CD14-positive monocyte (primary cell): ENCODE results near the gene MAST4. TPM values are rescaled to one million over a fixed set of nuclear protein-coding genes. Genes with fewer than 3 reads are reported as not detected.

Source experiments
- DNase-seq, 3 donors: peaks; one replicate each; pipeline ENCODE4 v3.0.0-alpha.2; 2011 to 2022
- H2AFZ ChIP-seq: 2 replicates; pipeline ENCODE4 v1.6.0; 2012; ENCODE audit warnings: mild to moderate bottlenecking, low read depth, low read length, inconsistent platforms; ENCODE audit not compliant: insufficient read depth, poor library complexity, severe bottlenecking
- H3K27ac ChIP-seq, 2 donors: 1 replicate in 1 of 2; 2 replicates in 1 of 2; pipeline ENCODE4 v1.5.1; 2012 to 2013; ENCODE audit warnings: low read length in 2 of 2, control low read depth in 1 of 2, inconsistent platforms in 1 of 2, low read depth in 1 of 2, mild to moderate bottlenecking in 1 of 2
- H3K27me3 ChIP-seq, 2 donors: one replicate each; pipeline versions ENCODE4 v1.6.0 to v1.6.1; 2011 to 2013; ENCODE audit warnings: low read length in 2 of 2; ENCODE audit not compliant: control insufficient read depth in 2 of 2, insufficient read depth in 2 of 2
- H3K36me3 ChIP-seq, 2 donors: replicated peaks in 1 of 2; 1 replicate in 1 of 2; 2 replicates in 1 of 2; pipeline versions ENCODE4 v1.5.1 to v1.6.1; 2012 to 2013; ENCODE audit warnings: low read length in 2 of 2, control low read depth in 1 of 2, inconsistent platforms in 1 of 2, mild to moderate bottlenecking in 1 of 2; ENCODE audit not compliant: insufficient read depth in 2 of 2, control insufficient read depth in 1 of 2
- H3K4me1 ChIP-seq, 2 donors: 1 replicate in 1 of 2; 2 replicates in 1 of 2; pipeline versions ENCODE4 v1.5.1 to v1.6.1; 2012 to 2013; ENCODE audit warnings: low read length in 2 of 2, control low read depth in 1 of 2, inconsistent platforms in 1 of 2, mild to moderate bottlenecking in 1 of 2, moderate library complexity in 1 of 2; ENCODE audit not compliant: insufficient read depth in 2 of 2, control insufficient read depth in 1 of 2
- H3K4me2 ChIP-seq: replicated peaks from 2 replicates; pipeline ENCODE3; 2012; ENCODE audit warnings: low read length, moderate library complexity, mild to moderate bottlenecking; ENCODE audit not compliant: poor library complexity, severe bottlenecking; ENCODE audit errors: extremely low read depth
- H3K4me3 ChIP-seq, 3 experiments: fragments of 200-600 bp in 1 of 3; sonication (generic) in 1 of 3; replicated peaks in 1 of 3; 1 replicate in 2 of 3; 2 replicates in 1 of 3; pipeline ENCODE4 v1.5.1; 2011 to 2013; ENCODE audit warnings: low read length in 3 of 3, mild to moderate bottlenecking in 3 of 3, control low read depth in 2 of 3, low read depth in 2 of 3, inconsistent platforms in 1 of 3, moderate library complexity in 1 of 3
- H3K79me2 ChIP-seq: 2 replicates; pipeline ENCODE4 v1.6.0; 2012; ENCODE audit warnings: mild to moderate bottlenecking, control low read depth, inconsistent platforms, low read length, moderate library complexity; ENCODE audit not compliant: insufficient read depth
- H3K9ac ChIP-seq: 2 replicates; pipeline ENCODE4 v1.6.0; 2017; ENCODE audit warnings: low read length, mild to moderate bottlenecking; ENCODE audit not compliant: insufficient read depth, poor library complexity, severe bottlenecking
- H3K9me3 ChIP-seq, 2 donors: replicated peaks in 1 of 2; 1 replicate in 1 of 2; 2 replicates in 1 of 2; pipeline versions ENCODE4 v1.5.1 to v1.6.1; 2012 to 2013; ENCODE audit warnings: low read length in 2 of 2, control low read depth in 1 of 2; ENCODE audit not compliant: control insufficient read depth in 1 of 2, insufficient read depth in 1 of 2
- H4K20me1 ChIP-seq: 2 replicates; pipeline ENCODE4 v1.6.0; 2012; ENCODE audit warnings: mild to moderate bottlenecking, low read length, control low read depth, moderate library complexity; ENCODE audit not compliant: insufficient read depth
- H3K27ac Mint-ChIP-seq, 7 donors: one replicate each; pipeline ENCODE4 v1.8.0; 2020; ENCODE audit warnings: mild to moderate bottlenecking in 7 of 7, mixed read lengths in 7 of 7, moderate library complexity in 6 of 7, inconsistent platforms in 2 of 7
- H3K27me3 Mint-ChIP-seq, 3 donors: one replicate each; pipeline ENCODE4 v1.8.0; 2021 to 2022; ENCODE audit warnings: low read depth in 3 of 3, mild to moderate bottlenecking in 3 of 3, mixed read lengths in 3 of 3, moderate library complexity in 3 of 3, inconsistent platforms in 1 of 3
- H3K36me3 Mint-ChIP-seq, 2 donors: one replicate each; pipeline ENCODE4 v1.8.0; 2020; ENCODE audit warnings: mixed read lengths in 2 of 2, inconsistent platforms in 1 of 2, mild to moderate bottlenecking in 1 of 2
- H3K4me1 Mint-ChIP-seq: one replicate; pipeline ENCODE4 v1.8.0; 2020; ENCODE audit warnings: mild to moderate bottlenecking, mixed read lengths
- H3K4me3 Mint-ChIP-seq, 2 donors: one replicate each; pipeline ENCODE4 v1.8.0; 2020; ENCODE audit warnings: mild to moderate bottlenecking in 2 of 2, mixed read lengths in 2 of 2, moderate library complexity in 1 of 2
- H3K9me3 Mint-ChIP-seq, 7 donors: one replicate each; pipeline ENCODE4 v1.8.0; 2020 to 2022; ENCODE audit warnings: mixed read lengths in 7 of 7, mild to moderate bottlenecking in 6 of 7, moderate library complexity in 6 of 7, inconsistent platforms in 2 of 7
- WGBS: methylation state at CpG from one replicate; pipeline ENCODE4 v1.1.5; 2013; ENCODE audit warnings: missing lambda C conversion rate; ENCODE audit not compliant: insufficient coverage; 5-methylcytosine and 5-hydroxymethylcytosine counted together
- intact Hi-C, 2 donors: fragments of 100-400 bp; cut with micrococcal nuclease; formaldehyde crosslinking; loops; one replicate each; pipeline versions ENCODE4 v1.15.0 to v1.15.1; 2023
- polyA plus RNA-seq, 3 donors: library from polyadenylated mRNA; depleted of rRNA in 1 of 3; unstranded in 2 of 3; stranded (reverse) in 1 of 3; fragments of 300-500 nt in 2 of 3; fragments of >200 nt in 1 of 3; fragmentation: Illumina TruSeq in 2 of 3; gene quantifications; 1 replicate in 2 of 3; 2 replicates in 1 of 3; pipeline ENCODE4 v1.2.3, GENCODE V29; 2012 to 2021
- TF ChIP-seq, protein P1 (sequence below): fragments of 200-600 bp; IDR thresholded peaks from one replicate; pipeline ENCODE4 v1.8.0; 2022; ENCODE audit warnings: antibody characterized with exemption, mild to moderate bottlenecking

Gene MAST4
- polyA plus RNA-seq, 3 donors: 0.03 to 0.24 TPM; not detected in 1

DNA sequence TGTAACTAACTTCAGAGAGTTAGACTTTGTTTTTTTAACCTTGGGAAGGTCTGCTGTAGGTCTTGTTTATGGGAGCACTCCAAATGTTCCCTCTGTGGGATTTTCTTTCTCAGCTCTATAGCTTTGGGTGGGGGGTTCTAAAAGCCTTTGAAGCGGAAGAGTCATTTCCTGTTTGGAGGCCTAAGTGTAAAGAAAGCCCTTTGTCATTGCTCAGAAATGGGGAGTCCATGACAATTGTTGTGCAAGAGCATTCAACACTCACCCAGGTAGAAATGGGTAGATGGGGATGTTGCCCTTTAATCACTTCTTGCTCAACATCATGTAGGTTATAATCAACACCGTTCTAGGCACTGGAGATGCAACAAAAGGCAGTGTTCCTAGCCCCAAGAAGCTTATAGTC is 30.3 kb upstream of the MAST4 start:
- TF ChIP-seq, protein P1, sequence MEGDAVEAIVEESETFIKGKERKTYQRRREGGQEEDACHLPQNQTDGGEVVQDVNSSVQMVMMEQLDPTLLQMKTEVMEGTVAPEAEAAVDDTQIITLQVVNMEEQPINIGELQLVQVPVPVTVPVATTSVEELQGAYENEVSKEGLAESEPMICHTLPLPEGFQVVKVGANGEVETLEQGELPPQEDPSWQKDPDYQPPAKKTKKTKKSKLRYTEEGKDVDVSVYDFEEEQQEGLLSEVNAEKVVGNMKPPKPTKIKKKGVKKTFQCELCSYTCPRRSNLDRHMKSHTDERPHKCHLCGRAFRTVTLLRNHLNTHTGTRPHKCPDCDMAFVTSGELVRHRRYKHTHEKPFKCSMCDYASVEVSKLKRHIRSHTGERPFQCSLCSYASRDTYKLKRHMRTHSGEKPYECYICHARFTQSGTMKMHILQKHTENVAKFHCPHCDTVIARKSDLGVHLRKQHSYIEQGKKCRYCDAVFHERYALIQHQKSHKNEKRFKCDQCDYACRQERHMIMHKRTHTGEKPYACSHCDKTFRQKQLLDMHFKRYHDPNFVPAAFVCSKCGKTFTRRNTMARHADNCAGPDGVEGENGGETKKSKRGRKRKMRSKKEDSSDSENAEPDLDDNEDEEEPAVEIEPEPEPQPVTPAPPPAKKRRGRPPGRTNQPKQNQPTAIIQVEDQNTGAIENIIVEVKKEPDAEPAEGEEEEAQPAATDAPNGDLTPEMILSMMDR: no peak
- Mint-ChIP-seq H3K4me1 (peaks cover 2% of the 10 kb centered on the region), H3K36me3 (no peaks in the 10 kb centered on the region), H3K27ac (no peak overlapping the region), H3K9me3 (peaks cover 0 to 5% (median 0%) of the 10 kb centered on the region in 7 donors), H3K4me3 (no peak overlapping the region), H3K27me3 (peaks cover 0 to 1% (median 0%) of the 10 kb centered on the region in 3 donors)
- H3K4me1 ChIP-seq: no peaks in the 10 kb centered on the region
- no peak overlapping the region for H3K4me2 ChIP-seq
- H2AFZ ChIP-seq: no peak overlapping the region
- no peak overlapping the region for H3K9ac ChIP-seq
- H3K9me3 ChIP-seq: no peaks in the 10 kb centered on the region
- H3K4me3 ChIP-seq: no peak overlapping the region
- no peaks in the 10 kb centered on the region for H3K36me3 ChIP-seq
- intact Hi-C loops: no loop called here
- no peaks in the 10 kb centered on the region for H3K27me3 ChIP-seq
- H4K20me1 ChIP-seq: no peaks in the 10 kb centered on the region
- no peak for DNase-seq
- H3K79me2 ChIP-seq: no peaks in the 10 kb centered on the region
- WGBS: 80% methylated on average over 1 of the region's 2 CpGs
- no peak overlapping the region for H3K27ac ChIP-seq

DNA sequence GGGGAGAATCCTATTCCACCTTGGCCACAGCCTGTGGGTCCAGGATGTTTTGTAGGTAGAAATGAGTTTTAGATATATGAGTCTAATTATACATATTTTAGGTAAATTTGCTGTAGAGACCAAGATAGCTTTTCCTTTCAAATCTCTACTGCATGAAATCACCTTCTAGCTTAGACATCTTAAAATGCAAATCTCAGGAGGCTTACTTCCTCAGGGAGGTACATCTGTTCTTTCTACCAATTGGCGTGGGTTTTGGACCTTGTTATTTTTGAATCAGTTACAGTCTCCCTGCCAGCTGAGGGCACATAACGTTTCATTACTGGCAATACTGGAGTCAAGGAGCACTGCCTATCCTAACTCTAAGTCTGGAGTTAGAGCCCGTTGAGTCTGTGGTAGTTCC is 28.7 kb upstream of the MAST4 start:
- H3K36me3 ChIP-seq: no peaks in the 10 kb centered on the region
- no peak overlapping the region for H3K9ac ChIP-seq
- no peak for DNase-seq
- H3K27ac ChIP-seq: no peak overlapping the region
- H3K9me3 Mint-ChIP-seq: peaks cover 0 to 5% (median 0%) of the 10 kb centered on the region in 7 donors
- H3K27me3 ChIP-seq: no peaks in the 10 kb centered on the region
- H3K27ac Mint-ChIP-seq: peak overlapping the region in 1 of 7 donors; percentile 28
- H2AFZ ChIP-seq: no peak overlapping the region
- H3K79me2 ChIP-seq: no peaks in the 10 kb centered on the region
- intact Hi-C loops: no loop called here
- H3K9me3 ChIP-seq: no peaks in the 10 kb centered on the region
- no peaks in the 10 kb centered on the region for H4K20me1 ChIP-seq
- H3K4me2 ChIP-seq: no peak overlapping the region
- H3K27me3 Mint-ChIP-seq: peaks cover 0 to 1% (median 0%) of the 10 kb centered on the region in 3 donors
- no peaks in the 10 kb centered on the region for H3K36me3 Mint-ChIP-seq
- TF ChIP-seq, protein P1: no peak
- 100% methylated on average over 1 of the region's 3 CpGs for WGBS
- H3K4me3 Mint-ChIP-seq: no peak overlapping the region
- H3K4me1 Mint-ChIP-seq: peaks cover 2% of the 10 kb centered on the region
- no peak overlapping the region for H3K4me3 ChIP-seq
- H3K4me1 ChIP-seq: no peaks in the 10 kb centered on the region
